Fibroblast of villous mesenchyme (primary cell): Measurements from ENCODE around the gene LHX1. TPM values are rescaled to one million over a fixed set of nuclear protein-coding genes. Genes with fewer than 3 reads are reported as not detected.

Source experiments
- DNase-seq: peaks from one replicate; pipeline ENCODE4 v3.0.0-alpha.2; 2010; ENCODE audit warnings: low read depth
- H3K4me3 ChIP-seq: 2 replicates; pipeline ENCODE4 v1.5.1; 2011; ENCODE audit warnings: low read depth, mild to moderate bottlenecking, low read length
- total RNA-seq: library from RNA; depleted of rRNA; stranded (reverse); fragments of >200 nt; gene quantifications from 2 replicates; pipeline ENCODE4 v1.2.3, GENCODE V29; 2012
- TF ChIP-seq, protein P1 (sequence below): IDR thresholded peaks from 2 replicates; pipeline ENCODE4 v1.5.1; 2012; ENCODE audit warnings: low read depth, mild to moderate bottlenecking, low read length; ENCODE audit not compliant: insufficient read depth

LHX1 gene
- total RNA-seq, 1 donor: not detected

DNA sequence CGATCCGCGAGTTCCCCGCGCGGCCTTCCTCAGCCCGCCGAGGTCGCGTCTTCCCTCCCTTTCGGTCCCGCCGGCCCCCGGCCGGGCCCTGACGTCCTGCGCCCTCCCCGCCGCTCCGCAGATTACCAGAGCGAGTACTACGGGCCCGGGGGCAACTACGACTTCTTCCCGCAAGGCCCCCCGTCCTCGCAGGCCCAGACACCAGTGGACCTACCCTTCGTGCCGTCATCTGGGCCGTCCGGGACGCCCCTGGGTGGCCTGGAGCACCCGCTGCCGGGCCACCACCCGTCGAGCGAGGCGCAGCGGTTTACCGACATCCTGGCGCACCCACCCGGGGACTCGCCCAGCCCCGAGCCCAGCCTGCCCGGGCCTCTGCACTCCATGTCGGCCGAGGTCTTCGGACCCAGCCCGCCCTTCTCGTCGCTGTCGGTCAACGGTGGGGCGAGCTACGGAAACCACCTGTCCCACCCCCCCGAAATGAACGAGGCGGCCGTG lies 5.4 kb downstream of the LHX1 start:
- TF ChIP-seq, protein P1, sequence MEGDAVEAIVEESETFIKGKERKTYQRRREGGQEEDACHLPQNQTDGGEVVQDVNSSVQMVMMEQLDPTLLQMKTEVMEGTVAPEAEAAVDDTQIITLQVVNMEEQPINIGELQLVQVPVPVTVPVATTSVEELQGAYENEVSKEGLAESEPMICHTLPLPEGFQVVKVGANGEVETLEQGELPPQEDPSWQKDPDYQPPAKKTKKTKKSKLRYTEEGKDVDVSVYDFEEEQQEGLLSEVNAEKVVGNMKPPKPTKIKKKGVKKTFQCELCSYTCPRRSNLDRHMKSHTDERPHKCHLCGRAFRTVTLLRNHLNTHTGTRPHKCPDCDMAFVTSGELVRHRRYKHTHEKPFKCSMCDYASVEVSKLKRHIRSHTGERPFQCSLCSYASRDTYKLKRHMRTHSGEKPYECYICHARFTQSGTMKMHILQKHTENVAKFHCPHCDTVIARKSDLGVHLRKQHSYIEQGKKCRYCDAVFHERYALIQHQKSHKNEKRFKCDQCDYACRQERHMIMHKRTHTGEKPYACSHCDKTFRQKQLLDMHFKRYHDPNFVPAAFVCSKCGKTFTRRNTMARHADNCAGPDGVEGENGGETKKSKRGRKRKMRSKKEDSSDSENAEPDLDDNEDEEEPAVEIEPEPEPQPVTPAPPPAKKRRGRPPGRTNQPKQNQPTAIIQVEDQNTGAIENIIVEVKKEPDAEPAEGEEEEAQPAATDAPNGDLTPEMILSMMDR: no peak
- DNase-seq: no peak

DNA sequence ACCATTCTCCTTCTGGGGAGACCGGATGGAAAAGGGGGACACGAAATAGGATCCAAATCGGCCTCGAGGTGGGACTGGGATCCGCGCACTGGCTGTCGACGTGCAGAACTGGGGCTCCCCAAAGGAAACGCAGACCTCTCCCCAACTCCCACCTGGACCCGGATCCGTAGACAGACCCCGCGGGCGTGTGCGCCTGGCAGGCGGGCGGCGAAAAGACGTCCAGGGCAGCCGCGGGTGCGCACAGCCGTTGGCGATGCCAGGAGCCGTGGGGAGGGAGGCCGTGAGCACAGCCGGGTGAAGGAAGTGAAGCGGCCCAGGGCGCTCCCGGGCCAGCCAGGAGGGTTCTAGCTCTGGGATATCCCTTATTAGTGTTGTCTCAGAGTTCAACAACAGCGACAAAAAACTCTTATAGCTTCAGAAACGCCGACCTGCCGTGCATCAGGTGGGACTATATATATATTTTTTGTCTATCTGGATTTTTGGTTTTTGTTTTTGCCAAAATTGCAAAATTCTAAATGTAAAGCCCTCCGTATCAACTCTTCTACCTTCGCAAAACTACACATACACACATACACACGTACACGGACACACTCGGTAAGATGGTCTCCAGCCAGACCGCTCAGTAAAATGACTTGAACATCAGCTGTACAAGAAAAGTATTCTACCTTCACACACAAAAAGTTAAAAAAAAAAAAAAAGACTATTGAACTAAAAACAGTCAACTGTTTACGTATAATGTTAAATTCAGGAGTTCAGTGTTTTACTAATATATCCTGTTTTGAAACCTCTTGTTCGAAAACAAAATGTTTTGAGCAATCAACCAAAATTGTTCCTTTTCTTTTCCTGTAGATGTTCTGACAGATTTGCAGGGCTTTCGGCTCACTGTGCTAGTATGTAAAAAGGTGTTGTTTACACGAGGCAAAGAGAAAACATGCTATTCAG lies 6.2 kb downstream of the LHX1 start:
- H3K4me3 ChIP-seq: no peak overlapping the region
- no peak for DNase-seq
- TF ChIP-seq, protein P1: no peak

More for the DNA sequence above, 5.4 kb downstream of the LHX1 start:
- peak overlapping the region; percentile 31 for H3K4me3 ChIP-seq

DNA sequence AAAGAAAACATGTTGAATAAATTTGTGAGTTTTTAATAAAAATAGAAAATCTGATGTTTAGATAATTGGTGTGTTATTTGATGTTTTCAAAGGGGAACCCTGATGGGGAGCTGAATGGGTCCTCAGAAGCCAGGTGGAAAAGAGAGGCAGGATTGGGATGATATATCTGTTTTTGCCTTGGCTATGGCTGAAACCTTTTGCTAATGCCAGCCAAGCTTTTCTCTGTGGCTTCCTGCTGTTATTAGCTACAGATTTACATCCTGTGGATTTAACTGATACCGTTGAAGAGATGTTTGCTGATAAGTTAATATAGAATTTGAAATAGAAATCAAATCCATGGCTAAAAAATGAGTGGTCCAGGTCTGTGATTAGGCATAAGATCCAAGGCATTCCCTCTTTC lies 7.3 kb downstream of the LHX1 start:
- H3K4me3 ChIP-seq: no peak overlapping the region
- TF ChIP-seq, protein P1: no peak
- no peak for DNase-seq

DNA sequence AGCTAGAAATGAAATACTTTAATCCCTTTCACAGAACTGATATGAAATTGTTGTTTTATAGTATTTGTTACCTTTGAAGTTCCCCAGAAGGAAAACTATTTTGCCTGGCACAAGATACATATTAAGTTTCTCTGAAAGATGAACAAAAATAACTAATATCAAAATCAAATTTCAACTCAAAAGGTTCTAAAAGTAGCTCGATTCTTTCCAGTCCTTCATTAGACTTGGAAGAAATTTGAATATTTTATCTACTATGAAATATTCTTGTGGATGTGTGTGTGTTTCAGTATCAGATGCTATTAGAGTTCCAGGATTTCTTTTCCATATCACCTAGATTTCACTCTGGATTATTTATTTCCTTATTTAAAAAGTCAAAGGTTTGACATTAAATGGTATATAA lies 7.9 kb downstream of the LHX1 start:
- TF ChIP-seq, protein P1: no peak
- H3K4me3 ChIP-seq: no peak overlapping the region
- DNase-seq: no peak

DNA sequence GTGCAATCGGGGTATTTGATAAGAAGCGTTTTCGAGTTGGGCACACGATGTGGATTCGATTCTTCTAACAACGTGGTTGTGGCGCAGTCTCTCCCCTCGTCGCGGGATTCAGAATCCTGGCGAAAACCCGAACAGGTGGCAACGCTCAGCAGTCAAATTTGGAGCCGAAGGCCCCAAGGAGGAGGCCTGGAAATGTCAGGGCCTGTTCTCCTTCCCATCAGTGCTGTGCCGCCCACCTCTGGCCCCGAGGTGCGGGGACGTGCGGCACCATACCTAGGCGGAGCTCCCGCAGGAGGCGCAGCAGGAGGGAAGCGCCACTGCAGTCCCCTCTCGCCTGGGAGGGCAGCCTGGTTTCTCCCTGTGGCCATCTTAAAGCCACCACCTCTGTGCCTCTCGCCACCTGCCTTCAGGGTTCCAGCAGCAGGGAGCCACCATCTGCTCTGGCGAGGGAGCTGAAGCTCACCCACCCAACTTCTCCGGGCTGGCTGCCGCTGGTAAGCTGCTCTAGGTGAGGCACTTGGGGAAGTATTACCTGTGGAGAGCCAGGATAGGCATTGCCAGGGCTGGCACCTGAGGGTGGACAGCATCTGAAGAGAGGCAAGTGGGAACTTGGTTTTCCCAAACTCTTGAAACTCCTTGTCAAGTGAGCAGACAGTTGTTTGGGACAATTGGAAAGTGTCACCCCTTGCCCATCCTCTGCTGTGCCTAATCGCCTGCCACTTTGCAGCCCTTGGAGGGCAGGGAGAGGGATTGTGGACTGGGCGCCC lies 8.9 kb downstream of the LHX1 start:
- no peak for DNase-seq
- TF ChIP-seq, protein P1: no peak
- H3K4me3 ChIP-seq: no peak overlapping the region

DNA sequence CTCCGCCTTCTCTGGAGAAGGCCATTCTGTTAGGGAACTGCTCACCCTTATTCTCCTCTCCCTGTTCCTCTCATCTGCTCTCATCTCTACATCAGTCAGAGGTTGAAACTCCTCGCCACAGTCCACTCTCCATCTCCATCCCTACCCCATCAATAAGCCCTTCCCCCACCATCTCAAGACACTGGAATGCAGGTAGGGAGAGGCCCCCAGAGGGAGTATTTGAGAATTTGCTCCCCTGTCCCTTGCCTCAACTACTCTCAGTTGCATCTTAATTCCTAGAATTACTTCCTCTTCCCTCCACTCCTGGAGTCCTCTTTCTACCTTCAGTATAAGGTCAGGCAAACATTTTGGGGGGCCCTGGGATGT lies 9.4 kb downstream of the LHX1 start:
- TF ChIP-seq, protein P1: no peak
- no peak for DNase-seq

More for the DNA sequence above, 9.4 kb downstream of the LHX1 start:
- H3K4me3 ChIP-seq: no peak overlapping the region
